Fibroblast of skin of left quadriceps (primary cell): ENCODE data around the gene CDC14A.

Experiments
- DNase-seq, 2 experiments: peaks; one replicate each; pipeline ENCODE4 v3.0.0-alpha.2; 2013; ENCODE audit warnings: low read depth in 2 of 2

Gene CDC14A

DNA sequence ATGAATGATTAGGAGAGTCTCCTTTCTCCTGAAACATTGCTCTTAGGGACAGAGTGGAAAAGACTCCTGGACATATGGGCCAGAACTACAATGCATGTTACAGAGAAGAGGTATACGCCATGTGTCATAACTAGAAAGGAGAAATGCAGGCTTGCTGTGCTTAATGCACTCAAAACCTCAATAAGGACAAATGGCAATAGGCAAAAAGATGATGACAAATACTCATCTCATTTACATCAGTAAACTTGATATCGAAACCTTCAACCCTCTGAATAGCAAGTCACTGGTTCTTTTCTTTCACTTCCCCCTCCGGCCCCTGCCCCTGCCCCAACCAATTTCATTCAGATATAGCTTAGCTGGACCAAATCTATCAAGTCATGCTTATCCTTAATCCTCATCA is 183.7 kb downstream of the CDC14A start:
- DNase-seq, result no peak

DNA sequence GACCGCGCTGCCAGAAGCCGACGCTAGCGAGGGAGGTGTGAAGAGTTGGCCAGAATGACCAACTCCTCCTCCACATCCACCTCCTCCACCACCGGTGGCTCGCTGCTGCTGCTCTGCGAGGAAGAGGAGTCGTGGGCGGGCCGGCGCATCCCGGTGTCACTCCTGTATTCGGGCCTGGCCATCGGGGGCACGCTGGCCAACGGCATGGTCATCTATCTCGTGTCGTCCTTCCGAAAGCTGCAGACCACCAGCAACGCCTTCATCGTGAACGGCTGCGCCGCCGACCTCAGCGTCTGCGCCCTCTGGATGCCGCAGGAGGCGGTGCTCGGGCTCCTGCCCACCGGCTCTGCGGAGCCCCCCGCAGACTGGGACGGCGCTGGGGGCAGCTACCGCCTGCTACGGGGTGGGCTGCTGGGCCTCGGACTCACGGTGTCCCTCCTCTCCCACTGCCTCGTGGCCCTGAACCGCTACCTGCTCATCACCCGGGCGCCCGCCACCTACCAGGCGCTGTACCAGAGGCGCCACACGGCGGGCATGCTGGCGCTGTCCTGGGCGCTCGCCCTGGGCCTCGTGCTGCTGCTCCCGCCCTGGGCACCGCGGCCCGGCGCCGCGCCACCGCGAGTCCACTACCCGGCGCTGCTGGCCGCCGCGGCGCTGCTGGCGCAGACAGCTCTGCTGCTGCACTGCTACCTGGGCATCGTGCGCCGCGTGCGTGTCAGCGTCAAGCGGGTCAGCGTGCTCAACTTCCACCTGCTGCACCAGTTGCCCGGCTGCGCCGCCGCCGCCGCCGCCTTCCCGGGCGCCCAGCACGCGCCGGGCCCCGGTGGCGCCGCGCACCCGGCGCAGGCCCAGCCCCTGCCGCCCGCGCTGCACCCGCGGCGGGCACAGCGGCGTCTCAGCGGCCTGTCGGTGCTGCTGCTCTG is 186.9 kb downstream of the CDC14A start:
- no peak for DNase-seq

DNA sequence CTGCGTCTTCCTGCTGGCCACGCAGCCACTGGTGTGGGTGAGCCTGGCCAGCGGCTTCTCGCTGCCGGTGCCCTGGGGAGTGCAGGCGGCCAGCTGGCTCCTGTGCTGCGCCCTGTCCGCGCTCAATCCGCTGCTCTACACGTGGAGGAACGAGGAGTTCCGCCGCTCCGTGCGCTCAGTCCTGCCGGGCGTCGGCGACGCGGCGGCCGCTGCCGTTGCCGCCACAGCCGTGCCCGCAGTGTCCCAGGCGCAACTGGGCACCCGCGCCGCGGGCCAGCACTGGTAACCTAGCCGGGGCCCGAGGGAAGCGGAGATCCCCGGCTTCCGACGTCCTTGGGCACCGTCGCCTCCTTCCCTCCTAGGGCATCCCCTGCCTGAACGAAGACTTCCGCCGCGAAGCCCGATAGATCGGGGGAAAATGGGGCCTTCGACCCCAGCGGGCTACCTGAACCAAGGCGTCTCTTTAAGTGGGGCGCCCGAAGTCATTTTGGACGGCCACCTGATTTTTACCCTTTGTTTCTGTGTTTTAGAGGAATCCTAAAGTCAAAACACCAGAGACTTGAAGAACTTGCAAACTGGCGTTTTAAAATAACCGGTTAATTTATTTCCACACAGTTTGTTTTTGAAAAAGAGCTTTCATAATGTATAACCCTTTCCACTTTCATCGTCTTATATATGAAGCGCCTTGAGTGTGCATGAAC is 187.7 kb downstream of the CDC14A start:
- no peak for DNase-seq

DNA sequence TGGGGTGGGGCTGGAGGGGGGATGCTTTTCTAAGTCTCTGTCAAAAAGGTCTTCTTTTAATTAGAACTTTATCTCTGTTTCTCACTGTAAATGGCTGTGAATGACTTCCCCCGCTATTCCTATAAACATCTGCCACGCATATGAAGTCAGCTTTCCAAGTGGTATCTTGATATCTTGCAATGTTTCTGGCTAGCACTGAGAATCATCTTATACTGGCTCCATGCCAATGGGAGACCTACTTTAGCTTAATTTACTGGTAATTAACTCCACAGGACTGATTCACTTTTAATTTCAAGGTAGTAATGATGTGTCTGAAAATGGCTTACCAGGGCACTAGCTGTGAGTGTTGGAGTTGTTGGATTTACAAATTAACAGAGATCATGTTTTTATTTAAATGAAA is 190.0 kb downstream of the CDC14A start:
- no peak for DNase-seq

DNA sequence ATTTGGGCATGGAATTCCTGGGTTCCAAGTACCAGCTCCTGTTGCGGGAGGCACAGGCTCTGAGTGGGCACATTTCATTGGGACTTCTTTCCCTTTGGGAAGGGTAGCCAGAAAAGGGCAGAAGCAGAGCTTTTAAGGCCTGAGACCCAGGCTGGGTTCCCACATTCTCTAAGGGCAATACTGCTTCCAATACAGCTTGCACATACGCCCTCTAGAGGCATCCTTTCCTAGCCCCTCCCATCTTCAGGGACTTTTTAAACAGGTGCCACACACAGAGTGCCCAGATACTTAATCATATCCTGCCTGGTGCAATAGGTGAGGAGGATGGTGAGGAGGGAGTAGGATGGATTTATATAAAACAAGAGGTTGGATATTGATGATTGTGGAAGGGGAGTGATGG is 191.3 kb downstream of the CDC14A start:
- DNase-seq, result no peak

DNA sequence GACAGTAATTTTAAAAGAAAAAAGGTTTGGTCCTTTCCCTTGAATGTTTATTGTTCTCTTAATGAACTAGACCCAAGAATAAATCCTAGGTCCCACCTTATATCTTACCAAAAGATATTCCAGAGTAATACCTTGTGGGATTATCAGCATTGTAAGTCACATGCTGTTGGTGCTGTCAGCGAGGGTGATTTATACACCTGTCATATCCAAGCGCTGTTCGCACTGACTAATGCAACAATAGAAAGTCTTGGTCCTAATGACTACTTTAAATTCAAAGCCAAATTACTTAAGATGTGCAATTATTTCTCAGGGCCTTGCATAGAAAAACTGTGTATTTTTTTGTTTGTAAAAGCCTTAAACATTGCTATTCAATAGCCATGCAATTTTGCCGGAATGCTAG is 192.5 kb downstream of the CDC14A start:
- no peak for DNase-seq

DNA sequence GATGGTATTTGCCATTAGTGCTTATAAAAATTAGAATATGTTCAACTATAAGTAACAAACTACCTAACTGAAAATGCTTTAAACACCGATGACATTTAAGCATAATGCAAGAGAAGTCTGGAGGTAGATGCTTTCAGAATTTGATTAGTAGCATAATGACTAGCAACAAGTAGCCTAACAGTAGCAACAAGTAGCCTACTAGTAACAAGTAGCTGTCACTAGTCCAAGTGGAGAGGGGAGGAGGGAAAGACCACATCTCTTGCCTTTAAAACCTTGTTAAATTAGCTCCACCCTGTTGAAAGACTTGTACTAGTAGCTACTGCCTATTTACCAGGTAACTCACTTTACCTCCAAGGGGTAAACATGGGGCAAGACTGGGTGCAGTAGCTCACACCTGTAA is 193.5 kb downstream of the CDC14A start:
- no peak for DNase-seq

DNA sequence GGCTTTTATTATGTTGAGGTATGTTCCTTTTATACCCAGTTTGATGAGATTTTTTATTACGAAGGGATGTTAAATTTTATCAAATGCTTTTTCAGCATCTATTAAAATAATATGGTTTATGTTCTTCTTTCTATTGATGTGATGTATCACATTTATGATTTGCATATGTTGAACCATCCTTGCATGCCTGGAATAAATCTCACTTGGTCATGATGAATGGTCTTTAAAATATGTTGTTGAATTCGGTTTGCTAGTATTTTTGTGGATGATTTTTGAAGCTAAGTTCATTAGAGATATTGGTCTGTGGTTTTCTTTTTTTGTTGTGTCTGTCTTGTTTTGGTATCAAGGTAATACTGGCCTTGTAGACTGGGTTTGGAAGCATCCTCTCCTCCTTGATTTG is 199.7 kb downstream of the CDC14A start:
- no peak for DNase-seq

DNA sequence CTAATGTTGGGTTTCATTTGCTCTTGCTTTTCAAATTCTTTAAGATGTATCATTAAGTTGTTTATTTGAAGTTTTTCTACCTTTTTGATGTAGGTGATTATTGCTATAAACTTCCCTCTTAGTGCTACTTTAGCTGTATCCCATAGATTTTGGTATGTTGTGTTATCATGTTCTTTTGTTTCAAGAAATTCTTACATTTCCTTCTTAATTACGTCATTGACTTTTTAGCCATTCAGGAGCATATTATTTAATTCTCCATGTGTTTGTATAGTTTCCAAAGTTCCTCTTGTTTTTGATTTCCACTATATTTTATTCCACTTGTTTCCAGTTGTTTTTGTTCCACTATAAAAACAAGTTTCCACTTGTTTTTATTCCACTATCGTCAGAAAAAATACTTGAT is 200.6 kb downstream of the CDC14A start:
- no peak for DNase-seq

DNA sequence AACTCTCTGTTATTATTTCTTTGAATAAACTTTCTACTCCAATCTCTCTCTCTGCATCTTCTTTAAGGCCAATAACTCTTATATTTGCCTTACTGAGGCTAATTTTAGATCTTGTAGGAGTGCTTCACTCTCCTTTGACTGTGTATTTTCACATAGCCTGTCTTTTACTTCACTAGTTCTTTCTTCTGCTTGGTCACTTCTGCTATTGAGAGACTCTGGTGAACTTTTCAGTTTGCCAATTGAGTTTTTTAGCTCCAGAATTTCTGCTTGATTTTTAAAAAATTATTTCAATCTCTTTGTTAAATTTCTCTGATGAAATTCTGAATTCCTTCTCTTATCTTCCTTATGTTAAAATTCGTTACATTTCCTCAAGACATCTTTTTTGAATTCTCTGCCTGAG is 203.9 kb downstream of the CDC14A start:
- no peak for DNase-seq

DNA sequence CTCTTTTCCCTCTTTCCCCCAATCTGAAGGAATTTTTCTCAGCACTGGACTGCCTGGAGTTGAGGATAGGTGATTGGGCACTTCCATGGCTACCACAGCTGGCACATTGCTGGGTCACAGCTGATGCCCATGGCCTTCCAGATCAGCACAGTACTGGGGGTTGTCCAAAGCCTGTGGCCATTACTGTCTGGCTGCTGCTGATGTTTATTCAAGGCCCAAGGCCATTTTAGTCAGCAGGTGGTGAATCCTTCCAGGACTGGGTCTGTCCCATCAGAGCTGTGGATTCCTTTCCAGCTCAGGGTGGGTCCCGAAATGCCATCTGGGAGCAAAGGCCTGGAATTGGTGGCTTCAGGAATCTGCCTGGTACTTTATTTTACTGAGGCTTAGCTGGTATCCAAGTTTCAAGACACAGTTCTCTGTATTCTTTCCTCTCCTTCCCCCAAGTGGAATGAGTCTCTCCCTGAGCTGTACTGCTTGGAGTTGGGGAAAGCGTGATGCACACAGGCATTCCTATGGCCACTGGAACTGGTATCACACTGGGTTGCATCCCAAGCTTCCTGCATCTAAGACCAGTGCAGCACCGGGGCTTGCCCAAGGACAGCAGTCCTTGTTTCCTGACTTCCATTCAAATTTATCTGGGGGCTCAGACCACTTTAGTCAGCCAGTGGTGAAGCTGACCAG is 204.8 kb downstream of the CDC14A start:
- no peak for DNase-seq

DNA sequence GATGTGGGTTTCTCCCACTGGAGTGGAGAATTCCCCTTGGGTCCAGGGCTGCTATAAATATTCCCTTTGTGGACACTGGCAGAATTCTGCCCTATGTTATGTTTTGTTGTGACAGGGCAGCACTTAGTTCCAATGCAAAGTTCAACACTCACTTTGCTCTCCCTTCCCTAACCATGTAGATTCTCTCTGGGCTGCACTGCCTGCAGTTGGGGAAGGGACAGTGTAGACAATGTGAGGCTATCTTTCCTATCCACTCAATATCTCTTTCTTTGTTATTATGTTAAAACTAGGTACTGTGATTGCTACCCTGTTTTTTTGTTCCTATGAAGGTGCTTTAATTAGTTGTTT is 205.3 kb downstream of the CDC14A start:
- no peak for DNase-seq

DNA sequence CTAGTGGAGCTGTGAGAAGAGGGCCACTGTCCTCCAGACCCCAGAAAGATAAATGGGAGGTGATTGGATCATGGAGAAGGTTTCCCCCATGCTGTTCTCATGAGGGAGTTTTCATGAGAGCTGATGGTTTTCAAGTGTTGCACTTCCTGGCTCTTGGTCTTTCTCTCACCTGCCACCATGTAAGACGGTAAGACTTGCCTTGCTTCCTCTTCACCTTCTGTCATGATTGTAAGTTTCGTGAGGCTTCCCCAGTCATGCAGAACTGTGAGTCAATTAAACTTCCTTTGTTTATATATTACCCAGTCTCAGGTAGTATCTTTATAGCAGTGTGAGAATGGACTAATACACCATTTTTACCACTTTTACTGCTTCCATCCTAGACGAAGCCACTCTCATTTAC is 213.2 kb downstream of the CDC14A start:
- DNase-seq, result no peak

DNA sequence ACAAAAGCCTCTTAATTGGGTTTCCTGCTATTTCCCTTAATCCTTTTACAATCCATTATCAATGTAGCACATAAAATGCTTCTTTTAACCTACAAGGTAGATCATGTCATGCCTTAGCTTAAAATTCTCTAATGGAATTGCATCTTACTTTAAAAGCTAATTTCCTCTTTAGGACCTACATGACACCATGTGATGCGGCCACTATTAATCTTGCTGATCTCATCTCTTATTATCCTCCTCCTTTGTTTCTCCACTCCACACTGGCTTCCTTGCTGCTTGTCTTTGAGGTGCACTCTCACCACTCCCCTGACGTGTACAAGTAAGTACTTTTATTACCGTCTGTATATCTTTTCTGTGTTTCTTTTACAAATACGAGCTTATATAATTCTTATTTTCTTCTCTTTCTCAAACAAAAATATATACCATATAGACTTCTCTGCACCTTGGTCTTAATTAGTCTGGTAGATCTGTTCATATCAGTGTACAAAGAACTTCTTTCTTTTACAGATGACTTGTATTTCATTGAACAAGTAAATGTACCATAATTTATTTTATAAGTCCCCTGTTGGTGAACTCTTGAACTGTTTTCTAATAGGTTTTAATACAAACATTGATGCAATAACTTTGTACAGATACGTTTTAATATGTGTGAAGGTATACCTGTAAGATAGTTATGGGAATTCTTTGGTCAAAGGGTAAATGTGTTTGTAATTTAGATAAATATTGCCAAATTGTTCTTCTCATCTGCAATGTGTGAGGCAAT is 213.8 kb downstream of the CDC14A start:
- no peak for DNase-seq

DNA sequence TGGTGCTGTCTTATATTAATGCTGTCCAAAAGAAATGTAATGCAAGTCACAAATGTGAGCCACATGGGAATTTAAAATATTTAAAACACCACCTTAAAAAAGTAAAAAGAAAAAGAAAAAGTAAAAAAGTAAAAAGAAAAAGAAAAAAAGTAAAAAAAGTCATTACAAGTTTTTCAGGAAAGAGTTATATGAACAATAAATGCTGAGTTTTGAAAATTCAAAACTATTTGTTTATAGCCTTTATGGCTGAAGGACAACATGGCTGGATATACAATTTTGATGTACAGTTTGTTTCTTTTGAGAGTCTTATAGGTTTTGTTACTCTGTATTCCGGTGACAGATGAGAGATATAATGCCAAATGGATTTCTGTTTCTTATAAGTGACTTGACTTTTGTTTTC is 214.8 kb downstream of the CDC14A start:
- DNase-seq, result no peak
